ENCODE data around the gene SUB1.

DNA sequence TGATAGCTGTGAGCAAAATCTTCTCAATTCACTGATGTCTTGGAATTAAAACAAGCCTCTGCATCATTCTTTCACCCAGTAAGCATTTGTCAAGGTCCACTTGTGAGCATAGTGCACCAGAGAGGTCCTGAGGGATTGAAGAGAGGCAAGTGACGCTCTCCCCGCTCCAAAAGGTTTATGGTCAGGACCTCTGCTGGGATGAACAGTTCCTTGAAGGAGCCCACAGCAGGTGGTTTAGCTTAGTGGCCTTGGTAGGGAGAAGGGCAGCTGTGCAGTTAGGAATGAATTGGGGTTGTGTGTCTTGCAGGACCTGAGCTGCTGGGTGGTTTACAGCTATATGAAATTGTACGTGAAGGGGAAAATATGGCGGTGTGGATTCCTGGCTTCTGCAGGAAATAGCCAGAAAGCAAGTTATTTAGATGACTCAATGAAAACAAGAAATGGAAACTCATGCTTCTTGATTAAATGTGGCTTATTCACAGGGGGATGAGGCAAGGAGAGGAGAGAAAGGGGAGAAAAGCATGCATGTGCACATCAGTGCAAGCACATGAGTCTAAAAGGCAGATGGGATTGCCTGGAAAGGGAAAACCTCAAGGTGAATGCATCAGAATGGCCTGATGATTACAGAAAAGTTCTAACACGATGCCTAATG lies 42.0 kb downstream of the SUB1 start:
- TF ChIP-seq, protein P1, sequence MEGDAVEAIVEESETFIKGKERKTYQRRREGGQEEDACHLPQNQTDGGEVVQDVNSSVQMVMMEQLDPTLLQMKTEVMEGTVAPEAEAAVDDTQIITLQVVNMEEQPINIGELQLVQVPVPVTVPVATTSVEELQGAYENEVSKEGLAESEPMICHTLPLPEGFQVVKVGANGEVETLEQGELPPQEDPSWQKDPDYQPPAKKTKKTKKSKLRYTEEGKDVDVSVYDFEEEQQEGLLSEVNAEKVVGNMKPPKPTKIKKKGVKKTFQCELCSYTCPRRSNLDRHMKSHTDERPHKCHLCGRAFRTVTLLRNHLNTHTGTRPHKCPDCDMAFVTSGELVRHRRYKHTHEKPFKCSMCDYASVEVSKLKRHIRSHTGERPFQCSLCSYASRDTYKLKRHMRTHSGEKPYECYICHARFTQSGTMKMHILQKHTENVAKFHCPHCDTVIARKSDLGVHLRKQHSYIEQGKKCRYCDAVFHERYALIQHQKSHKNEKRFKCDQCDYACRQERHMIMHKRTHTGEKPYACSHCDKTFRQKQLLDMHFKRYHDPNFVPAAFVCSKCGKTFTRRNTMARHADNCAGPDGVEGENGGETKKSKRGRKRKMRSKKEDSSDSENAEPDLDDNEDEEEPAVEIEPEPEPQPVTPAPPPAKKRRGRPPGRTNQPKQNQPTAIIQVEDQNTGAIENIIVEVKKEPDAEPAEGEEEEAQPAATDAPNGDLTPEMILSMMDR (IDR thresholded peaks at IDR 0.05), result no peak
- no peak for TF ChIP-seq POLR2AphosphoS5 (IDR thresholded peaks at IDR 0.05; ENCODE audit: low read depth, low read length)
- no peak for TF ChIP-seq TCF7L2 (IDR thresholded peaks at IDR 0.05; ENCODE audit: low read depth, low read length)
- no peak for TF ChIP-seq SIN3A (IDR thresholded peaks at IDR 0.05; ENCODE audit: borderline replicate concordance, insufficient read depth, low read depth, low read length)
